ENCODE data around the gene RNF214. TPM values are rescaled to one million over a fixed set of nuclear protein-coding genes. Genes with fewer than 3 reads are reported as not detected.

The RNF214 gene
- total and polyA plus RNA-seq, 11 donors: 8.0 to 31.9 (median 19.5) TPM

DNA sequence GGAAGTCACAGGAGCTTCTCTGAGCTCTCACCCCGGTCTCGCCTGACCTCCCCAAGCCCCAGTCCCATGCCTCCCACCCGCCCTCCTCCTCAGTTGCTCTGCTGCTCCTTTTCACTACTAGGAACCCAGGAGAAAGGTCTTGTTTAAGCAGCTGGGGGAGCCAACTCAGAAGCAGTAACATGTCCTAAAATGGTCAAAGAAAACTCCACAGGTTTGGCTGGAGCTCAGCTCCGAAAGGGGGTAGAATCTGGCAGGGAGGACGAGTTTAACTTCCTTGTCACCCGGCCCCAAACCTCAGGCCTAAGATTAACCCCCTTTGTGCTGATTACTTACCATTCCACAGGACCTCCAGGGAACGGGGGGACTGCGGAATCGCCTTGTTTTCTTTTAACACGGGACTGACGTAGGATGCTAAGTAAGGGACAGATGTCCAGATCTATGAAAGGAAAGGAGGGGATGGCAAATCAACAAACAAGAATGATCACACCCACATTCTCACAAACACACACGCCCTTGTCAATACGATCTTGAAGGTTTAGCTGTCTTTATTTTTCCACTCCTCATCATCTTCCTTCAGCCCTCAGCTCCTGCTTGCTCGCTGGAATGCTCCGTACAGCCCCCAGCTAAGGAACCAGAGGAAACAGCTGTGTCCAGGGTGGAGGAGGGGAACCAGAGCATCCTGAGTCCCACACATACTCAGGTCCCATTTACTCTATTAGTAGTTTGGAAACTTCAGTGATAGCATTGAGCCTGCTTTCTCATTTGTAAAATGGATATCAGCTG is 14.1 kb upstream of the RNF214 start:
- peaks cover 12 to 68% (median 49%) of the 10 kb centered on the region in 12 donors for H3K4me1 ChIP-seq
- no peaks in the 10 kb centered on the region for H3K9me3 ChIP-seq
- peak in 4 of 5 donors; percentile 44 to 57 (median 54) for DNase-seq
- peak overlapping the region; percentile 39 to 98 (median 88) for H3K27ac ChIP-seq
- H3K4me3 ChIP-seq: peak overlapping the region in 2 of 12 donors; percentile 6 to 25
- intact Hi-C loops (cut with DNase I): loop anchor here in 1 of 10 donors (2.0 kb wide), 1 partner anchor 38 kb away; no protein-coding TSS in a partner anchor
- no peak for TF ChIP-seq POLR2A (IDR thresholded peaks at IDR 0.05)
- TF ChIP-seq, protein P1, sequence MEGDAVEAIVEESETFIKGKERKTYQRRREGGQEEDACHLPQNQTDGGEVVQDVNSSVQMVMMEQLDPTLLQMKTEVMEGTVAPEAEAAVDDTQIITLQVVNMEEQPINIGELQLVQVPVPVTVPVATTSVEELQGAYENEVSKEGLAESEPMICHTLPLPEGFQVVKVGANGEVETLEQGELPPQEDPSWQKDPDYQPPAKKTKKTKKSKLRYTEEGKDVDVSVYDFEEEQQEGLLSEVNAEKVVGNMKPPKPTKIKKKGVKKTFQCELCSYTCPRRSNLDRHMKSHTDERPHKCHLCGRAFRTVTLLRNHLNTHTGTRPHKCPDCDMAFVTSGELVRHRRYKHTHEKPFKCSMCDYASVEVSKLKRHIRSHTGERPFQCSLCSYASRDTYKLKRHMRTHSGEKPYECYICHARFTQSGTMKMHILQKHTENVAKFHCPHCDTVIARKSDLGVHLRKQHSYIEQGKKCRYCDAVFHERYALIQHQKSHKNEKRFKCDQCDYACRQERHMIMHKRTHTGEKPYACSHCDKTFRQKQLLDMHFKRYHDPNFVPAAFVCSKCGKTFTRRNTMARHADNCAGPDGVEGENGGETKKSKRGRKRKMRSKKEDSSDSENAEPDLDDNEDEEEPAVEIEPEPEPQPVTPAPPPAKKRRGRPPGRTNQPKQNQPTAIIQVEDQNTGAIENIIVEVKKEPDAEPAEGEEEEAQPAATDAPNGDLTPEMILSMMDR (IDR thresholded peaks at IDR 0.05): no peak
- WGBS, 4 donors: 59 to 64% (median 59%) methylated on average over 15 of the region's 15 CpGs
- H3K27me3 ChIP-seq: no peaks in the 10 kb centered on the region
- peak in 2 of 4 donors; percentile 9 to 21 for ATAC-seq
- peaks cover 0 to 97% (median 69%) of the 10 kb centered on the region in 9 donors for H3K36me3 ChIP-seq

DNA sequence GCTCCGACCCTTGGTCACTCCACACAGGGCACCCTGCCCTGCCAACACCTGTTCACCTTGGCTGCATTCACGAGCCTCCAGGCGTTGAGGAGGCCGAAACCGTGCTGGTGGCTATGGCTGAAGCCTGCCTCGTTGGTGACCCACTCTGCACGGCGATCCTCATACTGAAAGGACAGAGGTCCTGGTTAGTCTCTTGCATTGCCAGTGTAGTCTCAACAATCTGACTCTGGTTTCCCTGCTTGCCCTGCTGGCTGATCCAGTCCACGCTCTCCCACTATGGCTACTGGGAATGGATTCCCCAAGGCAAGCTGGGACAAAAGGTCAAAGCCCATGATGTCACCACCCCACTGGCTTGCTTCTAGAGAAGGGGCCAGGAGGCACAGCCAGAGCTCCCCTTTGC is 13.5 kb upstream of the RNF214 start:
- intact Hi-C loops (cut with DNase I): loop anchor here in 1 of 10 donors (2.0 kb wide), 1 partner anchor 38 kb away; no protein-coding TSS in a partner anchor
- Histone ChIP-seq H3K4me3 (peak overlapping the region in 1 of 12 donors; percentile 6), H3K36me3 (peaks cover 0 to 97% (median 71%) of the 10 kb centered on the region in 9 donors), H3K9me3 (no peaks in the 10 kb centered on the region), H3K27me3 (no peaks in the 10 kb centered on the region), H3K27ac (peak overlapping the region; percentile 39 to 98 (median 88)), H3K4me1 (peaks cover 12 to 69% (median 49%) of the 10 kb centered on the region in 12 donors)
- DNase-seq: no peak
- no peak for ATAC-seq
- 75 to 94% (median 85%) methylated on average over 7 to 9 of the region's 9 CpGs for WGBS, 4 donors
- TF ChIP-seq, protein P1 (IDR thresholded peaks at IDR 0.05): no peak
- TF ChIP-seq POLR2A (IDR thresholded peaks at IDR 0.05): no peak

DNA sequence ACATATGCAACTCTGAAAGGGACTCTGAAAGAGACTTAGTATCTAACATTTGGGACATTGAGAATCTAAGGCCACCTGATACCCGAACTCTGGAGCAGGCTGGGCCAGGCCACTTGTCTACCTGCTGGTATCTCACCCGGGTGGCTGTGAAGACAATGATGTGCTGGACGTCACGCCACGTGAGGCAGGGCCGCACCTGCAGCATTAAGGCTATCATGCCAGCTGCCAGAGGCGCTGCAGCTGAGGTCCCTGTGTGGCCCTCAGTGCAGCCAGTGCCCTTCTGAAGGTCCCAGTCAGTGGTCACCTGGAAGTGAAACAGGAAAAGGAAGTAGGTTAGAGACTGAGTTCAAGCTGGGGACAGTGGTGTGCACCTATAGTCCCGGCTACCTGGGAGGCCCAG is 13.0 kb upstream of the RNF214 start:
- no peak for ATAC-seq
- WGBS, 4 donors: 88 to 91% (median 90%) methylated on average over 1 to 8 of the region's 8 CpGs
- Histone ChIP-seq H3K9me3 (no peaks in the 10 kb centered on the region), H3K36me3 (peaks cover 0 to 97% (median 71%) of the 10 kb centered on the region in 9 donors), H3K4me1 (peaks cover 12 to 69% (median 49%) of the 10 kb centered on the region in 12 donors), H3K27me3 (no peaks in the 10 kb centered on the region), H3K4me3 (no peak overlapping the region), H3K27ac (peak overlapping the region in 11 of 12 donors; percentile 59 to 98 (median 88))
- intact Hi-C loops (cut with DNase I): loop anchor here in 1 of 10 donors (2.0 kb wide), 1 partner anchor 39 kb away; no protein-coding TSS in a partner anchor
- DNase-seq: no peak
- TF ChIP-seq POLR2A (IDR thresholded peaks at IDR 0.05): no peak
- TF ChIP-seq, protein P1 (IDR thresholded peaks at IDR 0.05): no peak

DNA sequence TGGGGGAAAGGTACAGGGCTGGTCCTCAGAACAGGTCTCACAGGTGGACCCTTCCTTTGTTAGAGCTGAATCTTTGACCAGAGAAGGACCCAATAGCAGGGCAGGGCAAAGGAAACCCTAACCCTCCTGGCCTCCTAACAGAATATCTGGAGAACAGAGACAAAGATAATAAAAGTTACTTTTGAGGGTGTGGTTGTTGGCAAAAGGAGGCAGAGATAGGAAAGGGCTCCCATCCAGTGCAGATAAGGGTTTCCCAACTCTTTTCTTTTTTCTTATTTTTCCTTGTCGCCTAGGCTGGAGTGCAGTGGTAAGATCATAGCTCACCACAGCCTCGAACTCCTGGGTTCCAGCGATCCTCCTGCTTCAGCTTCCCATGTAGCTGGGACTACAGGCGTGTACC is 12.5 kb upstream of the RNF214 start:
- intact Hi-C loops (cut with DNase I): loop anchor here in 9 of 10 donors (2.0 to 10.0 kb wide), 14 partner anchors 21 to 433 kb away; partner anchors contain the start of genes APOA5 (in 3 of the 9), SIDT2 (in 2 of the 9), ZPR1 (in 2 of the 9) and PAFAH1B2 (in 1 of the 9)
- TF ChIP-seq, protein P1 (IDR thresholded peaks at IDR 0.05): no peak
- no peak for TF ChIP-seq POLR2A (IDR thresholded peaks at IDR 0.05)
- Histone ChIP-seq H3K27me3 (no peaks in the 10 kb centered on the region), H3K4me1 (peaks cover 12 to 69% (median 49%) of the 10 kb centered on the region in 12 donors), H3K9me3 (no peaks in the 10 kb centered on the region), H3K36me3 (peaks cover 0 to 95% (median 71%) of the 10 kb centered on the region in 9 donors), H3K27ac (peak overlapping the region; percentile 59 to 98 (median 88)), H3K4me3 (no peak overlapping the region)
- DNase-seq (no peak), ATAC-seq (no peak)
- WGBS, 4 donors: 87 to 92% (median 88%) methylated on average over 4 of the region's 4 CpGs
